CD4-positive, alpha-beta T cell treated with Interleukin-4 for 1 hour (primary cell): ENCODE results near the gene CYP3A4.
"Not testable (repeated sequence)": the region's sequence is repeated elsewhere in the genome, so short reads cannot be mapped to it uniquely, and the experiment has no call there.

ENCODE experiments used
- DNase-seq, 2 donors: peaks; one replicate each; pipeline ENCODE4 v3.0.0-alpha.2; 2020 to 2022

Gene CYP3A4

DNA sequence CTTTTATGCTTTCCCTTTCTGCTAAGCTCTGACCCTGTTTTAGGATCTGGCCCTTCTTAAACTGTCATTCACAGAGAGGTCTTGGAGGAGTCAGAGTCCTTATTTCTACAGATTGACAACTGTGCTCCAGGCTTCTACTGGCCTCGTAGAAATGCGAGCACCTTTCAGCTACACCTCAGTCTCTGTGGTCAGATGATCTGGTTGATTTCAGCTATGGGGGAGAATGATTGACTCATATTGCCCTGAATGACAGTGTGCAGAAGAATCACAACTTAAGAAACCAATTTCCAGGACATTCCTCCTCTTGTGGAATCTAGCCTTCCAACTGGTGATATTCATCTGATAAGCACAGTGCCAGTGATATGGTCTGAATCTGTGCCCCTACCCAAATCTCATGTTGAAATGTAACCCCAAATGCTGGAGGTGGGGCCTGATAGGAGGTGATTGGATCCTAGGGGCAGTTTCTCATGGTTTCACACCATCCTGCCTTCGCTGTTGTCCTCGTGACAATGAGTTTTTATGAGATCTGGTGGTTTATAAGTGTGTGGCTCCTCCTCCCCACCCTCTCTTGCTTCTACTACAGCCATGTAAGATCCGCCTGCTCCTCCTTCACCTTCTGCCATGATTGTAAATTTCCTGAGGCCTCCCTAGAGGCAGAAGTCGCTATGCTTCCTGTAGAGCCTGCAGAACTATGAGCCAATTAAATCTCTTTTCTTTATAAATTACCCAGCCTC lies 35.0 kb downstream of the CYP3A4 start:
- DNase-seq: no peak

DNA sequence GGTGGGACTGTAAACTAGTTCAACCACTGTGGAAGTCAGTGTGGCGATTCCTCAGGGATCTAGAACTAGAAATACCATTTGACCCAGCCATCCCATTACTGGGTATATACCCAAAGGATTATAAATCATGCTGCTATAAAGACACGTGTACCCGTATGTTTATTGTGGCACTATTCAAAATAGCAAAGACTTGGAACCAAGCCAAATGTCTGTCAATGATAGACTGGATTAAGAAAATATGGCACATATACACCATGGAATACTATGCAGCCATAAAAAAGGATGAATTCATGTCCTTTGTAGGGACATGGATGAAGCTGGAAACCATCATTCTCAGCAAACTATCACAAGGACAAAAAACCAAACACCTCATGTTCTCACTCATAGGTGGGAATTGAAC lies 37.1 kb downstream of the CYP3A4 start:
- DNase-seq: not testable (repeated sequence)

DNA sequence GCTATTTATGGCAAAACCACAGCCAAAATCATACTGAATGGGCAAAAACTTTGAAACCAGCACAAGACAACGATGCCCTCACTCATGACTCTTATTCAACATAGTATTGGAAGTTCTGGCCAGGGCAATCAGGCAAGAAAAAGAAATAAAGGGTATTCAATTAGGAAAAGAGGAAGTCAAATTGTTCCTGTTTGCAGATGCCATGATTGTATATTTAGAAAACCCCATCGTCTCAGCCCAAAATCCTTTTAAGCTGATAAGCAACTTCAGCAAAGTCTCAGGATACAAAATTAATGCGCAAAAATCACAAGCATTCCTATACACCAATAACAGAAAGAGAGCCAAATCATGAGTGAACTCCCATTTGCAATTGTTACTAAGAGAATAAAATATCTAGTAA lies 38.6 kb downstream of the CYP3A4 start:
- DNase-seq: not testable (repeated sequence)

DNA sequence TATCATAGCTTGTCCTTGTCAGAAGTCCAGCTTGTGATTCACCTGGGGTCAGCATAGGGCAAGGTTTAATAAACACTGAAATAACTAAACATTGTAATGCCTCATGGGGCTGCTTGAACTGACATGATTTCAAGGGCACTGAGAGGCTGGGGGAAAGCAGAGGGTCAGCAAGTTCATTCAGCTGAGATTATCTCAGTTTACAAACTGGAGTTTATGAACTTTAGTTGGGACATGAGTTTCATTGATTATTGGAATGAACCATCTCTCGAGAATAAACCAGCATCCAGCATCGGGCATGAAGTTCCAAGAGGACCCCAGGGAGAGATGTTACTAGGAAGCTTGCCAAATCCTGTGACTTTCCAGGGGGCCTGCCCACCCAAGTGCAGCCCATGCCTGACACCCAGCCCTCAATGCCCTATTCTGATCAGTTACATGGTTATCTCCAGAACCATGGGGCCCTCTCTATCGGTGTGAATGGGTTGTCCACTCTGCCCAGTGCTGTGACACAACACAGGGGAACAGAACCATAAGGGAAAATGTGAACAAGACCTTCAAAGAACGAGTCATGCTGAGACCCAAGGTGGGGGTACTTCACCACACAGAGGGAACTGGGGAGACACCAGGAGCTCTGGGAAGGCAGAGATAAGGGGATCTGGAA lies 41.1 kb downstream of the CYP3A4 start:
- DNase-seq: no peak

DNA sequence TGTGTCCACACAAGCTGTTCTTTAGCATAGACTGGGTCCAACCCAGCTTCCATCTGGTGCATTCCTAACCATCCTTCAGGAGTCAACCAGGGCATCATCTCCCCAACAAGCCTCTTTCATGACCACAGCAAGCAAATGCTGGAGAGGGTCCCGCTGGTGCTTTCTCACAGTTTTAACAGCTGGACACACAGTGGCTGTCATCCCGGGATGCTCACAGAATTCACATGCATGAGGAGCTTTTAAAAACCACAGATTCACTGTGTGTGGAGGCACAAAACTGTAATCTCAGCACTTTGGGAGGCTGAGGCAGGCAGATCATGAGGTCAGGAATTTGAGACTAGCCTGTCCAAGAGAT lies 42.6 kb downstream of the CYP3A4 start:
- DNase-seq: no peak

DNA sequence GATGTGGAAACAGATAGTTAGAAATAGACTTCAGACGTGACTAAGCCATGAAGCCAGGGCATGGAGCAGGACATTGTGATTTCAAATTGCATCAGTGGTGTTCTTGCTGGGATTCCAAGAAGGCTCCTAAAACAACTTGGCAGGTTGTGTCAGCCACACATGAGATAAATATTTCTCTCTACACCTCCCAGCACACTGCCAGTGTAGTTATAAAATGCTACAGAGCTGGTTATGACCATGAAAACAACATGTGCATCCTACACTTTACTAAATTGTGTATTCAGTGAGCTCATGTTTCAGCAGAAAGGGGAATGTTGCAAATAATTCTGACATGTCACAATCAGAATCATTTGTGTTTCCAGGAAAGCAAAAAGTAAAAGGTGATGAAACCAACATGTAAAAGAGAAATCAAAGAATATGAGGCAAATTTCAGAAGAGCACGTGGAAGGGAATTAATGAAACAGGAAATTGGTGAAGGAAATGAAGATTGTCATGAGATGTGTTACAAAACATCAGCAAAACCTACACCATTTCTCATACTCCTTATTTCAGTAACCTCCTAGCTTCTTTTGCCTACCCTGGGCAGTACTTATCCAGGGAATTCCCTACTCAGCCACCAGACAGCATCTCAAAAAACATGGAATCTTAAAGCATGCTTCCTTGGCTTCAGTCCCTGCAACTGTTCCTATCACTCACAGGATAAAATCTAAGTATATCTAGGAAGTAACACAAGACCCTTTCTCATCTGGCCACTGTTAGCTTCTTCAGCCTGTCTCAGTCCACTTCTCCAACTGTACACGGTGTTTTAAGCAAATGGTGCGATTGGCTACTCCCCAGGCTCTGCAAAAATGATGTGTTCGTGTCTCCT lies 43.2 kb downstream of the CYP3A4 start:
- no peak for DNase-seq

DNA sequence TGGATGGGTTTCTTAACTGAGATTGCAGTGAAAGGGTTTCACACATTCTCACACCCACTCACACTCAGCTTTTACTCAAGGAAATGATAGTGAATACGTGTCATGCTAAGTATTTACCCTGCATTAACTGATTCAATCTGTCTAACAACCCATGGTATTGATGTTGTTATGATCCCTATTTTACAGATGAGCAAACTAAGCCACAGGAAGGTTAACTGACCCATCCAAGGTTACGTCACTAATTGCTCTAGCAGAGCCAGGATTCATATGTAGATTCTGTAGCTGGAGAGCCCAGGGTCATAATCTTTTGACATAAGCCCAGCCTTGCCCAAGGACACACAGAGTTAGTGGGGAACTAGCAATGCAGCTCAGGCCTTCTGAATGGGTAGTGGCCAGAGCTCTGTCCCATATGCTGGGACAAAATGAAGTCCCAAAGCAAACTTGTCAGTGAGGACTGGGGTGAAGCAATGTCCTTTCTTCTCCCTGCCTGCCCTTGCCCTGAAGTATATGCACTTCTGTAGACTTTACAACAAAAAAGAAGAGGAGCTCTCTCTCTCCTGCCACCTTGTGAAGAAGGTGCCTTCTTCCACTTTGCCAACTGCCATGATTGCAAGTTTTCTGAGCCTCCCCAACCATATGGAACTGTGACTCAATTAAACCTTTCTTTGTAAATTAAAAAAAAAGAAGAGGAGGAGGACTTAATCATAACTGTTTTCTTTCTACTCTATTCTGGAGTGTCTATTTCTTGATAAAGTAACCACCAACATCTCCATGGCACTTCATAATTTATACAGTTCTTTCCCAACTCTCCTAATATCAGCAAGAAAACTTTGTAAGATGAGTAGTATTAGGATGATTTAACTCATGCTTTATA lies 44.0 kb downstream of the CYP3A4 start:
- DNase-seq: no peak

DNA sequence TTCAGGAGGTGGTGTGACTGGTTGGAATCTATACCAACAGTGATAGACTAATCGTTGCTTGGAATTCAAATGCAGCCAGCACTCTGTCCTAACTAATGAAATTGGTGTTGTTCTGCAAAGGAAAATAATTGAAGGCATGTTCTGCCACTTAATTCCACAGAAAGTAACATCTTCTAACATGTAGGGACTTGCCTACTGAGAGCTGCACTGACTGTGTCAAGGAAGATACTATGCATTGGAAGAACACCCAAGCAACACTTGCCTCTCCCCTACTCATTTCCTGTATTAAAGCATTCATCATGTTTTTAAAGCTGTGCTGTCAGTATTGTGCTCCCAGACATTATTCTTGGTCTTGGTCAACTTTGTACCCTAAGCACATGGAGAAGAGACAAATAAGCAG lies 46.3 kb downstream of the CYP3A4 start:
- no peak for DNase-seq

DNA sequence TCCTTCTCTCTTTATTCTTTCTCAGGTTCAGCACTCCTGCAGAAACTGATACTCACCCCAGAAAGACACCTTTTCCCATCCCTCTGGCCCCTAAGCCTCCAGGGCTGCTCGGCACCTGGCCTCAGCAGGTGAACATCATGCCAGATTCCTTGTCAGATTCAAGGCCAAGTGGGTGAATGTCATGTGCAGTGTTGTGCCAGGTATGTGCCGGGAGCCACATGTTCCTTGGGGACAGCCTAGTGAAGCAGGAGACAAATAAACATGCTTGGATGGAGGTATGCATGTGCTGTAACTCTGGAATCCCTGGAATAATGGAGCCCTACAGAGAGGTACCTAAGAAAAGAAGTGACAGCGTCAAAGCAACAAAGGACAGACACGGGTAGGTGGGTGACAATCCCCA lies 47.3 kb downstream of the CYP3A4 start:
- not testable (repeated sequence) for DNase-seq

DNA sequence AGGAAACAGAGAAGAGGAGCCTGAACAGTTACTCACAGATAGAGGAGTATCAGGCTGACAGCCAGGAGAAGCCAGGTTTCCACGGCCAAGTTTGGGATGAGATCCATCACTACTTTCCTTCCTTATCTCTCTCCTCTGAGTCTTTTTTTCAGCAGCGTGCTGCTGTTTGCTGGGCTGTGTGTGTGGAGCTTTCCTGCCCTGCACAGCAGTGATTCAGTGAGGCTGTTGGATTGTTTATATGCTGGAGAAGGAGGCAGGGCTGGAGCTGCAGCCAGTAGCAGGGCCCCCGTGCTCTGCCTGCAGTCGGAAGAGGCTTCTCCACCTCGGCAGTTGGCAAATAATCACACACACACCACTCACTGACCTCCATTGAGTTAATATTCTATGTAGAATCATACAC lies 49.0 kb downstream of the CYP3A4 start, which contains the start of gene CYP3A7:
Gene CYP3A7 (minus strand): TSS at position 210 of the 400 bp plus-strand sequence. CDS start 103 bp downstream, at position 107.
- no peak for DNase-seq

DNA sequence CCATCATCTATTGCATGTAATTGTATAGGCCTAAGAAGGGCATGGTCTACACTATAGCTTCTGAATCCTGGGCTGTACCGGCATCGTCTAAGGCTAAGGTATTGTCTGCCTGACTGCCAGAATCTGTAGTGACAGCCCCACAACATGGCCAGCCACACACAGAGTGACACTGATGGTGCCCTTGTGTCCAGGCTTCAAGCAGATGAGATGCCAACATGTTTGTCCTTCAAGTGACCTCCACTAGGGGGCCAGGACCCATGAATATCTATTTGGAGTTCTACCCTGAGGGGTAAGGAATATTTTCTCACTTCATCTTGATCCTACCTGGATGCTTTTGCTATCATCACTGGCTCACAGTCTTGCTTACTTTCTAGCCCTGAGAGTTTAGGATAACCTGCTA lies 50.5 kb downstream of the CYP3A4 start:
- peak in 1 of 2 donors; percentile 6 for DNase-seq

DNA sequence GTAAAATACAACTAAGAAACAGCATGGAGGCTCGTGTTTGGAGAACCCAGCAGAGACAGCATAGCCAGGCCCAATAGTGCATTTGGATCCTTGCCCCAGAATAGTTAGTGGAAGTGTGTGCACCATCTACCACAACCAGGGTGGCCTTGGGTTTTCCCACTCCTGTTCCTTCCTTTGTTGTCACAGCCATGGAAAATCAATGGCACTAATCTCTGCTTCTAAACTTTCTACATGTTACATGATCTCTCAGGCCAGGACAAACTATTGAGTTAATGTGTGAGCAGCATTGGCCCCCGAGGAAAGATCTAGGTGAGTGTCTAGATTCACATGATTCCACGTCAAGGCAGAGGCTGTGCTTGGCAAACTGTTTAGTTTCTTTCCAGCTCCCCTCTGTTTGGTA lies 51.0 kb downstream of the CYP3A4 start:
- DNase-seq: no peak

DNA sequence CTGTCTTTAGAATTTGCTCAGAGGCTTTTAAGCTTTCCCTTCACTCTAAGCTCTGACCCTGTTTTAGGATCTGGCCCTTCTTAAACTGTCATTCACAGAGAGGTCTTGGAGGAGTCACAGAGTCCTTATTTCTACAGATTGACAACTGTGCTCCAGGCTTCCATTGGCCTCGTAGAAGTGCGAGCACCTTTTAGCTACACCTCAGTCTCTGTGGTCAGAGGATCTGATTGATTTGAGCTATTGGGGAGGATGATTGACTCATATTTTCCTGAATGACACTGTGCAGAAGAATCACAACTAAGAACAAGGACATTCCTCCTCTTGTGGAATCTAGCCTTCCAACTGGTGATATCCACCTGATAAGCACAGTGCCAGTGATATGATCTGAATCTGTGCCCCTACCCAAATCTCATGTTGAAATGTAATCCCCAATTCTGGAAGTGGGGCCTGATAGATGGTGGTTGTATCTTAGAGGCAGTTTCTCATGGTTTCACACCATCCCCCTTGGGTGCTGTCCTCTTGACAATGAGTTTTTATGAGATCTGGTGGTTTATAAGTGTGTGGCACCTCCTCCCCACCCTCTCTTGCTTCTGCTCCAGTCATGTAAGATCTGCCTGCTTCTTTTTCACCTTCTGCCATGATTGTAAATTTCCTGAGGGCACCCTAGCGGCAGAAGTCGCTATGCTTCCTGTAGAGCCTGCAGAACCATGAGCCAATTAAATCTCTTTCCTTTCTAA lies 52.2 kb downstream of the CYP3A4 start:
- no peak for DNase-seq

DNA sequence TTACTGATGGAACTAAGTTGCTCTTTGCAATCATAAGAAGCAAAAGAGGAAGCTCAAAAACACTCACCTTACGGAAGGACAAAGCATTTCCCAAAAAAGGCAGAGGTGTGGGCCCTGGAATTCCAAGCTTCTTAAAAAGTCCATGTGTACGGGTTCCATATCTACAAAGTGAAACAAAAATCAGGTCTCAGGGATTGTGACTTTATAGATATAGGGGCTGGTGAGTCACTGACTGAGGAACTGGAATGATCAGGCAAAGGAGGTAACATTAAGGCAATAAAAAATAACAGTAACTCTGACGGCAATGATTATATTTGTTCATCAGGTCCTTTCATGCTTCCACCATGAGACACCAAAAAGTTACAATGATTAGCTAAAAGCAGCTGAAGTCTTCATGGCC lies 53.0 kb downstream of the CYP3A4 start:
- no peak for DNase-seq

DNA sequence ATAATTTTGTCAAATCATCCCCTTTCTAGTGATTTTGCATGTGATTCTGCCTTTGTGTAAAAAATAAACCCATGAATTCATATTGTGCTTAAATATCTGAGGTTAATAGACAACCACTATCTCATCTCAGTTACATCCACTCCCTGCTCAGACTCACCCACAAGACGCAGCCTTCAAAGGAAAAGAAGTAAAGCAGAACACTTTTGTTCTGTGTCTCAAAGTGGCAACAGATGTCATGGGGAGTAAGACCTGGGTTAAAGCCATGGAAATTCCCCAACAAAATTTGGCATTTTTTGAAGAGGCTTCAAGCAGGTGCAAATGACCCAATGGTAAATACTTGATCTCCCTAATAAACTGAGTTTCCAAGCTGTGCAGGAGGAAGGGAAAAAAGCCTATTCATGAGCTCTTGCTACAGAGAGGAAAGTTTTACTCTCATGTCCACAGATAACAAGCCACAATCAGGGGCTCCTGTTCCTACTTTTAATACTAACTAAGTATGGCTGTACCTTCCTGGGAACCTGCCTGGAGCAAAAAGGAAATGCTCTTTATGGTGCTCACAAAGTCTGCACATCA lies 53.7 kb downstream of the CYP3A4 start:
- DNase-seq: no peak

DNA sequence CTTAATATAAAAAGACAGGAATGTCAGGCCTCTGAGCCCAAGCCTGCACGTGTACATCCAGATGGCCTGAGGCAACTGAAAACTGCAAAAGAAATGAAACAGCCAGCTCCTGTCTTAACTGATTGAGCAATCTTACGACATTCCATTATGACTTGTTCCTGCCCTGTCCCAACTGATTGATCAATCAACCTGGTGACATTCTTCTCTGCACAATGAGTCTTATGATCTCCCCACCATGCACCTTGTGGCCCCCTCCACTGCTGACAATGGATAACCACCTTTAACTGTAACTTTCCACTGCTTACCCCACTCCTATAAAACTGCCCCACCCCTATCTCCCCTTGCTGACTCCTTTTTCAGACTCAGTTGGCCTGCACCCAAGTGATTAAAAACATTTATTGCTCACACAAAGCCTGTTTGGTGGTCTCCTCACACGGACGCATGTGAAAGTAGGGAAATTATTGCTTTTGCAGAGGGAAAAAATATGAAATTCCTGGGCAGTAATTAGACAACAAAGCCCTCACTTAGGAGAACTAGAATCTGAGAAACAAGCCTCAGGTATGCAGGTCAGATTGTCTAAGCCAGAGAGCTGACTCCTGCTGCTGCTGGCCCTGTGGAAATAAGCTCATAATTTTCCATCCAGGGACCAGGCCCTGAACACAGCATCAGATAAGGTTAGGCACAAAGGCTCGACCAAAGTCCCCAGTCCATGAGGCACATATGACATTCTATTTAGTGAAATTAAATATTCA lies 54.3 kb downstream of the CYP3A4 start:
- DNase-seq: no peak

DNA sequence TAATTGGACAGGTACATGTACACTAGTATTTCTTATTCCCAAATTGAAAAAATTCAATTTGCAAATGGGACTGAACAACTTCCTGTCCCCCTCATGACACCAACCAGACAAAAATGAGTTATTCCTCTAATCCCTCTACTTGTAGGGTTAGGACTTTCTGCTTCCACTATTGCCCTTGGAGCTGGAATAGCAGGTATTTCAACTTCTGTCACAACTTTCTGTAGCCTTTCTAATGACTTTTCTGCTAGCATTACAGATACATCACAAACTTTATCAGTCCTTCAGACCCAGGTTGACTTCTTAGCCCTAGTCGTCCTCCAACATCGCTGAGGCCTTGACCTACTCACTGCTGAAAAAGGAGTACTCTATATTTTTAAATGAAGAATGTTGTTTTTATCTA lies 55.4 kb downstream of the CYP3A4 start:
- DNase-seq: no peak

DNA sequence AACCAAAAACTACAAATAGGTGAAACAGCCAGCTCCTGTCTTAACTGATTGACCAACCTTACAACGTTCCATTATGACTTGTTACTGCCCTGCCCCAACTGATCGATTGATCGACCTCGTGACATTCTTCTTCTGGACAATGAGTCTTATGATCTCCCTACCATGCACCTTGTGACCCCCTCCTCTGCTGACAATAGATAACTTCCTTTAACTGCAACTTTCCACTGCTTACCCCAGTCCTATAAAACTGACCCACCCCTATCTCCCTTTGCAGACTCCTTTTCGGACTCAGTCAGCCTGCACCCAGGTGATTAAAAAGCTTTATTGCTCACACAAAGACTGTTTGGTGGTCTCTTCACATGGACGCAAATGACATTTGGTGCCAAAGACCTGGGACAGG lies 60.8 kb downstream of the CYP3A4 start:
- DNase-seq: not testable (repeated sequence)

DNA sequence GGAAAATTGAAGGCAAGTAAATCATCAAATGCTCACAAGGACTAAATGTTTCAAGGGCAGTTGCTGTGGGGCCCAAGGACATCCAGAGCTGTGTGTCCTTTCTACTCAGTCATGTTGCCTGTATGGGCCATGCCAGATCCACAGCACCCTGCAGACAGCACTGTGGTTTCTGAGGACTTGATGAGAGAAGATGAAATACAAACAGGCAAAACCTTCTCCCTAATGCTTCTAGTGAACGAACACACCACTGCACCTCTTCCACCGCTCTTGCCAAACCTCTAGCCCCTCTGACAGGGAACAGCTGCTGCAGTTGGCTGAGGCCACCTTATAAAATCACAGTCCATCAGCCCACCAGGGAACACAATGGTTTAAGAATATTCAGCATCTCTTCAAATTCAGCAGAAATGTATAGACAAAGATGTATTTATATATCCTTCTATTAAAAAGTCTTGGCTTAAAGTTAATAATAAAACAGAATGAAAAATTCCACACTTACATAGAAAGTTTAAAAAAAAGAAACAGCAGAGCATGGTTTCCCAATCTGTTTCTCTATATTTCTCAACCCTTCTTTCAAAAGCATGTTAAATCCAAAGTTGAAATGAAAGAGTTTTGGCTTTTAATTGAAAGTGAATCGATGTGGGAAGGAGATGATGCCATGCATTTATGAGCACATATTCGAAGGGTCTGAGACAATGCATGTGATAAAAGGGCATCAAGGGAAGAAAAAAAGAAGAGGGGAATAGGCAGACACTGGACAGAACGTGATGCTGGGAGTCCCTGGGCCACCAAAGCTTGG lies 63.0 kb downstream of the CYP3A4 start:
- no peak for DNase-seq
